ENCODE data around the gene PEX11B. TPM values are rescaled to one million over a fixed set of nuclear protein-coding genes. Genes with fewer than 3 reads are reported as not detected.

Gene PEX11B
- total RNA-seq, 2 experiments from 2014 or later: 36.9 to 44.6 TPM

DNA sequence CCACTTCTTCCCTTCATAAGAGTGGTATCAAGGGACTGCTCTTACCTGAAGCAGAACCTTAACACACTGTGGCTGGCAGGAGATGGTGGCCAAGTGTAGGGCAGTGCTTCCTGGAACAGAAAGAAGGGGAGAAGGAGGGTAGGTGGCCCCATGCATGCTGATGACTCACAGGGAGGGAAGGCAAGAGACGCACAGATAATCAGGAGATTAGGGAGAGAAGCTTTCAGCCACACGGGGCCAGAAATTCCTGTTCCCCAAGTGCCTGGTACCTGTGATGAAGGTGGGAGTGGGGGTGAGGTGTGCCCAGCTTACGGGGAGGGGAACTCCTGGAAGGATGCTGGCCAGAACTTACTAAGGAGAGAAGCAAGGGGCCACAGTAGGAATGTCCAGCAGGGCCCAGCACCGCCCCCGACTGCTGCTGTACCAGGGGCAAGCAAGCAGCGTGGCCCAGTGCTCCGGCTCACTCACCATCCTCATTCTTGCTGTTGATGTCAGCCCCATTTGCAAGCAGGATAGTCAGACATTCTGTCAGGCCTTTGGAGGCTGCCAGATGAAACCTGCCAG lies 40.5 kb downstream of the PEX11B start:
- H3K9me3 Mint-ChIP-seq: no peaks in the 10 kb centered on the region
- peaks cover 36% of the 10 kb centered on the region for H3K27me3 Mint-ChIP-seq
- DNase-seq: no peak
- CTCF ChIA-PET: interaction anchor here (0.9 kb wide), 1 partner anchor 32 kb away, joined by 4 read pairs; the partner anchor contains the start of gene NUDT17
- peaks cover 1% of the 10 kb centered on the region for H3K4me1 Mint-ChIP-seq
- H3K36me3 Mint-ChIP-seq (ENCODE audit: low read depth): no peaks in the 10 kb centered on the region
- POLR2A ChIA-PET: no interaction called here
- no peak overlapping the region for H3K4me3 Mint-ChIP-seq
- H3K27ac Mint-ChIP-seq: no peak overlapping the region

DNA sequence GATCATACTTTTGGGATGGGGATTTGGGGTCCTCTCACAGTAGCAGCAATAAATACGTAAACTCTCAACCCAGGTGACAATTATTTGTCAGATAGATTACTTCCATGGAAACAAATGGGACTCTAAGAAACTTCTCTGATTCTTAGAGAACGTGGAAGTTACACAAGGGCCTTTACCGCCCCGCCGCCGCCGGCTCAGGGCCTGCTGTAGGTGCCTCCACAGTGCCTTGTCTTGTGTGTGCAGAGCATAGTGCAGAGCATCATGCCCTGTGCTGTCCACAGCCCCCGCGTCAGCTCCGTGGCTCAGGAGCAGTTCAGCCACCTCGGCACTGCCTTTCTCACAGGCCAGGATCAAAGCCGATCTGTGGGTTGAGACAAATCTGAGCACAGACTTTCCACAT lies 43.9 kb downstream of the PEX11B start:
- Mint-ChIP-seq H3K9me3 (no peaks in the 10 kb centered on the region), H3K36me3 (ENCODE audit: low read depth) (no peaks in the 10 kb centered on the region), H3K27me3 (peaks cover 38% of the 10 kb centered on the region), H3K4me3 (no peak overlapping the region), H3K27ac (no peak overlapping the region), H3K4me1 (peaks cover 18% of the 10 kb centered on the region)
- ChIA-PET CTCF (interaction anchor here (0.7 to 1.5 kb wide), 4 partner anchors 9 to 29 kb away, joined by 3 to 4 read pairs (median 4); partner anchors contain the start of genes NUDT17 and PIAS3), POLR2A (no interaction called here)
- no peak for DNase-seq

DNA sequence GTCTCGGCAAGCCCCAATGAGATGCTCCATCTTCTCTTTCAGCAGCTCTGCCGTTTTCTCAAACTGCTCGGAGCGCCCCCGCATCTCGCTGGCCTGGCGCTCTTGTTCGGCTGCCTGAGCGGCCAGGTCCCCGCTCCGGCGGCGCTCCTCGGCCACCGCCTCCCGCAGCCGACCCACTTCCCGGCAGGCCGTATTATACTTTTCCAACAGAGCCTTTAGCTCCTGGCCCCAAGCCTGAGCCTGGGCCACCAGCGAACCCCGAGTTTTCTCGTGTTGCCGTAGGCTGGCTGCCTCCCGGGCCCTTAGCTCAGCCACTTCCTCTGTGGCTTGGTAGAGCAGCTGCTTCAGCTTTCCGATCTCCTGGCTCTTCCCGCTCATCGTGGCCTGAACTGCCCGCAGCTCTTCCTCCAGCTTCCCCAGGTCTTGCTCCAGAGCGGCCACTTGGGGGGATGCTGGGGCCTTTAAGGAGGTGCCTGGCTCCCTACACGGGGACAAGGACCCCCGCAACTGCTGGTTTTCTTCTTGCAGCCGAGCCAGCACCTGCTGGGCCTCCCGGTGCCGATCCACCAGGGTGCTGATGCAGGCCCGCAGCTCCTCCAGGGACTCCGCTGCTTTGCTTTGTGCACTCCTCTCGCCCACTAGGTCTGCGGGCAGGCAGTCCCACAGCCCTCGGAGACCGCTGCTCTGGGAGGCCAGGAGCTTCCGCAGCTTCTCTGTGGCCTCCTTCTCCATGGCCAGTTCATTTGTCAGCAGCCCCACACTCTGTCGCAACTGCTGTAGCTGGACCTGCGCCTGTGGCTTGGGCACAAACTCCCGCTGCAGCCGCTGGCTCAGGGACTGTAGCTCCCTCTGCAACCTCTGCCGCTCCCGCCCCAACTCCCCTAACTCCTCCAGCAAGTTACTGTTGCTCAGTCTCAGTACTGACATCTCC lies 46.3 kb downstream of the PEX11B start:
- H3K9me3 Mint-ChIP-seq: no peaks in the 10 kb centered on the region
- peaks cover 18% of the 10 kb centered on the region for H3K4me1 Mint-ChIP-seq
- H3K27ac Mint-ChIP-seq: peak overlapping the region; percentile 63
- H3K4me3 Mint-ChIP-seq: peak overlapping the region; percentile 66
- H3K36me3 Mint-ChIP-seq (ENCODE audit: low read depth): no peaks in the 10 kb centered on the region
- DNase-seq: peak; percentile 49
- ChIA-PET POLR2A (interaction anchor here (0.6 to 1.1 kb wide), 2 partner anchors 13 to 16 kb away, joined by 3 read pairs; no protein-coding TSS in a partner anchor), CTCF (interaction anchor here (1.0 to 6.8 kb wide), 8 partner anchors 9 to 55 kb away, joined by 3 to 63 read pairs (median 8); partner anchors contain the start of genes ANKRD35, NUDT17, PIAS3 and RBM8A)
- peaks cover 50% of the 10 kb centered on the region for H3K27me3 Mint-ChIP-seq

DNA sequence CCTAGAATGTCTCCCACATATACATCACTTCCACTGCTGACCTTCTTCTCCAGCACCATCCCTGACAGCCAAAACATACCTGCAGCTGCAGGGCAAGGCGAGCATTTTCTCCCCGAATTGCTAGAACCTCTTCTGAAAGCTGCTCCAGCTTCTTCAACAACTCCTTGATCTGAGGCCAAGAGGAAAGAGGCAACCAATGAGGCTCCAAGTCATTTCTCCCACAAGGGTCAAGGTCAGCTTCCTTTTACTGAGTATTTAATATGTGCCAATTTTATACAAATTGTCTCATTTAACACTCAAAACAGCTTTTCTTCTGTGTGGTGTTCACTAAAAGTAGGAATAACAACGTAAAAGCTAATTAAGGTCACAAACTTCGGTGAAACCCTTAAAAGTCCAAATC lies 50.3 kb downstream of the PEX11B start:
- peaks cover 45% of the 10 kb centered on the region for H3K27me3 Mint-ChIP-seq
- H3K9me3 Mint-ChIP-seq: no peaks in the 10 kb centered on the region
- no peak overlapping the region for H3K27ac Mint-ChIP-seq
- peaks cover 18% of the 10 kb centered on the region for H3K4me1 Mint-ChIP-seq
- no peaks in the 10 kb centered on the region for H3K36me3 Mint-ChIP-seq (ENCODE audit: low read depth)
- H3K4me3 Mint-ChIP-seq: no peak overlapping the region
- CTCF ChIA-PET: interaction anchor here (2.7 to 6.8 kb wide), 2 partner anchors 15 to 22 kb away, joined by 19 to 63 read pairs; partner anchors contain the start of genes ANKRD35 and NUDT17
- DNase-seq: no peak
- POLR2A ChIA-PET: interaction anchor here (0.6 kb wide), 1 partner anchor 29 kb away, joined by 3 read pairs; no protein-coding TSS in a partner anchor

DNA sequence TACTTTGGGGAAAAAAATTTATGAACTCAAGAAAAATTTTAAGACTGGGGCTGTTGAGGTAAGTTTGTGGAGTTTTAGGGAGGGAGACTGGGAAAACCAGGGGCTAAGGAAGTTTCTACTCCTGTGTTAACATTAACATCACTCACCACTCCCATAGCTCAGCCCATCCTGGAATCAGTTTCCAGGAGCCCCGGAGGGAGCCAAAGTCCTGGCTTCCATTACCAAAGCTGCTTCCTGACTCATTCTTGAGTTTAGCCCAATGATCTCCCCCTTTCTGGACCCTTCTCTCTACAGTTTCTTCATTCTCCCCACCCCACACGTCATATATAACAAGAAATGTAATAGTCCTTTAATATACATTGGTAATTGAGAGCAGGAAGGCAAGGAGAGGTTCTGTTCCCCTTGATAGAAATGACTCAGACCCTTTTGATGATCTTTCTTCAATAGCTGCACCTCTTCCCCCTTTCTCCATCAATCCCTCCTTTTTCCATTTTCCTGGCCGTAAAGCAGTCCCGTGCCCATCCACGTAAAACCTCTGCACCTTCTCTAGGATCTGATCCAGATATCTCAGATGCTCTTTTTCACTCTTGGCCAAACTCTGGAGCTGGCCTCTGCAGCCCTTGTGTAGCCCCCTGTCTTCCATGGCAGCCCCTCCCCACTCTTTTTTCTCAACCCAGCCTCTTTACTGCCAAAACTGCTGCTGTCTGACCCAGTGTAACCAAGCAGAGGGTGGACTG lies 55.1 kb downstream of the PEX11B start:
- H3K4me1 Mint-ChIP-seq: peaks cover 8% of the 10 kb centered on the region
- DNase-seq: no peak
- peaks cover 33% of the 10 kb centered on the region for H3K27me3 Mint-ChIP-seq
- POLR2A ChIA-PET: no interaction called here
- CTCF ChIA-PET: interaction anchor here (0.6 to 1.4 kb wide), 10 partner anchors 9 to 169 kb away, joined by 3 to 5 read pairs (median 3); partner anchors contain the start of gene NUDT17
- H3K36me3 Mint-ChIP-seq (ENCODE audit: low read depth): no peaks in the 10 kb centered on the region
- H3K27ac Mint-ChIP-seq: no peak overlapping the region
- H3K9me3 Mint-ChIP-seq: no peaks in the 10 kb centered on the region
- no peak overlapping the region for H3K4me3 Mint-ChIP-seq

Other genes starting within 250 kb of the PEX11B start
- gene PDZK1, start 211.3 kb downstream of the PEX11B start, total RNA-seq: under 1 TPM; 0.25 to 0.42 TPM
- gene CD160, start 199.2 kb downstream of the PEX11B start, total RNA-seq: not detected
- gene RNF115, start 94.6 kb downstream of the PEX11B start, total RNA-seq: 10 to 100 TPM; 14.8 to 15.6 TPM
- 10 to 100 TPM; 34.5 to 38.7 TPM for gene POLR3C, start 94.5 kb downstream of the PEX11B start, total RNA-seq
- gene NUDT17, start 73.1 kb downstream of the PEX11B start, total RNA-seq: 1 to 10 TPM; 2.7 to 3.4 TPM
- gene PIAS3, start 59.6 kb downstream of the PEX11B start, total RNA-seq: 10 to 100 TPM; 17.9 to 18.8 TPM
- gene ANKRD35, start 32.9 kb downstream of the PEX11B start, total RNA-seq: under 1 TPM; 0.40 to 0.42 TPM
- 1 to 10 TPM; 1.5 to 1.9 TPM for gene ITGA10, start 8.7 kb downstream of the PEX11B start, total RNA-seq
- 100 to 1,000 TPM; 175 to 188 TPM for gene RBM8A, start 8.8 kb upstream of the PEX11B start, total RNA-seq
- gene LIX1L, start 39.3 kb upstream of the PEX11B start, total RNA-seq: 10 to 100 TPM; 49.5 to 57.5 TPM
- 1 to 10 TPM; 2.0 to 2.2 TPM for gene ANKRD34A, start 45.9 kb upstream of the PEX11B start, total RNA-seq
- 10 to 100 TPM; 27.3 to 29.2 TPM for gene POLR3GL, start 46.0 kb upstream of the PEX11B start, total RNA-seq
- 100 to 1,000 TPM; 240 to 262 TPM for gene TXNIP, start 77.9 kb upstream of the PEX11B start, total RNA-seq
- not detected for gene HJV, start 103.0 kb upstream of the PEX11B start, total RNA-seq
- gene NBPF10, start 226.1 kb upstream of the PEX11B start, total RNA-seq: 1 to 10 TPM; 2.7 to 2.8 TPM